HepG2 (cell line): ENCODE measurements around the gene ZDHHC21. TPM values are rescaled to one million over a fixed set of nuclear protein-coding genes. Genes with fewer than 3 reads are reported as not detected.

Experiments
- ATAC-seq: fragments of 200-7000 bp; cut with Tn5 transposase; 3 replicates; pipeline ENCODE4 v1.9.1; 2020; ENCODE audit warnings: mild to moderate bottlenecking, moderate library complexity
- BruUV-seq: library from RNA; stranded (reverse); fragments of 400-500 nt; replicated peaks from 2 replicates; lab custom pipeline; 2021; lab: Mats Ljungman, UMichigan
- CTCF ChIA-PET: fragments of 300-600 bp; formaldehyde crosslinking; extraction: SDS; loops from one replicate; lab custom pipeline; 2021; ENCODE audit warnings: low total read pairs, inconsistent platforms, low intra/inter-chr PET ratio; lab: Yijun Ruan, JAX
- POLR2A ChIA-PET: fragments of 350-600 bp; sonication (Branson Sonifier 250); formaldehyde crosslinking; loops from one replicate; lab custom pipeline; 2020; ENCODE audit warnings: antibody characterized with exemption, inconsistent platforms; lab: Yijun Ruan, JAX
- DNase-seq: peaks from one replicate; pipeline ENCODE4 v3.0.0-alpha.2; 2015; ENCODE audit warnings: low spot score
- FAIRE-seq: peaks from 3 replicates; lab custom pipeline; 2011; peaks lifted over from hg19 to GRCh38; lab: Jason Lieb, UNC
- H2AFZ ChIP-seq: one replicate; pipeline ENCODE4 v1.6.1; 2011; ENCODE audit warnings: low read length, inconsistent platforms
- H3K27ac ChIP-seq: fragments of 300-600 bp; 3 replicates; pipeline ENCODE4 v1.8.0; 2011; ENCODE audit warnings: mixed run types, mild to moderate bottlenecking, mixed read lengths, low read length, inconsistent platforms; ENCODE audit not compliant: insufficient read depth; ENCODE audit errors: extremely low read length
- H3K27me3 ChIP-seq, 2 experiments: fragments of 200-600 bp in 1 of 2; 2 replicates in 1 of 2; 3 replicates in 1 of 2; pipeline versions ENCODE4 v1.6.0 to v1.8.0; 2011; ENCODE audit warnings: low read length in 2 of 2, mild to moderate bottlenecking in 2 of 2, moderate library complexity in 2 of 2, inconsistent platforms in 1 of 2; ENCODE audit not compliant: insufficient read depth in 2 of 2, control insufficient read depth in 1 of 2
- H3K36me3 ChIP-seq, 2 experiments: fragments of 200-600 bp in 1 of 2; replicated peaks in 1 of 2; 2 replicates in 1 of 2; 3 replicates in 1 of 2; pipeline versions ENCODE4 v1.5.1 to v1.8.0; 2011; ENCODE audit warnings: low read length in 2 of 2, inconsistent platforms in 1 of 2; ENCODE audit not compliant: insufficient read depth in 2 of 2, control insufficient read depth in 1 of 2
- H3K4me1 ChIP-seq: 2 replicates; pipeline ENCODE4 v1.5.1; 2012; ENCODE audit warnings: low read length, inconsistent platforms; ENCODE audit not compliant: insufficient read depth
- H3K4me2 ChIP-seq: 2 replicates; pipeline ENCODE4 v1.6.0; 2011; ENCODE audit warnings: low read depth, low read length, inconsistent platforms
- H3K4me3 ChIP-seq, 3 experiments: fragments of 200-600 bp in 1 of 3; sonication (generic), shearing (Covaris generic) in 1 of 3; replicated peaks in 1 of 3; 2 replicates each; pipeline ENCODE4 v1.5.1; 2011 to 2016; ENCODE audit warnings: low read length in 3 of 3, inconsistent platforms in 2 of 3, low read depth in 2 of 3, mild to moderate bottlenecking in 2 of 3, control low read depth in 1 of 3, mixed read lengths in 1 of 3; ENCODE audit not compliant: insufficient read depth in 1 of 3
- H3K79me2 ChIP-seq: one replicate; pipeline ENCODE4 v1.6.1; 2011; ENCODE audit warnings: low read length, inconsistent platforms; ENCODE audit not compliant: insufficient read depth
- H3K9ac ChIP-seq: 2 replicates; pipeline ENCODE4 v1.6.0; 2011; ENCODE audit warnings: mild to moderate bottlenecking, low read depth, low read length, inconsistent platforms; ENCODE audit not compliant: insufficient read depth
- H3K9me3 ChIP-seq: 2 replicates; pipeline ENCODE4 v1.5.1; 2012; ENCODE audit warnings: mild to moderate bottlenecking, low read length
- H4K20me1 ChIP-seq: 2 replicates; pipeline ENCODE4 v1.6.0; 2011; ENCODE audit warnings: inconsistent platforms, mild to moderate bottlenecking, low read length, moderate library complexity; ENCODE audit not compliant: insufficient read depth
- EP300 ChIP-seq, 3 experiments: sonication (generic) in 1 of 3; formaldehyde crosslinking in 1 of 3; IDR thresholded peaks; 2 replicates each; pipeline versions ENCODE4 v1.5.1 to v1.6.1; 2011 to 2020; ENCODE audit warnings: low read depth in 2 of 3, low read length in 2 of 3, borderline replicate concordance in 1 of 3, improper control_type of control experiment in 1 of 3, mild to moderate bottlenecking in 1 of 3, missing genetic modification reagents in 1 of 3, moderate library complexity in 1 of 3
- ETS1 ChIP-seq: sonication (generic); formaldehyde crosslinking; IDR thresholded peaks from 2 replicates; pipeline ENCODE4 v1.4.0; 2020; ENCODE audit warnings: missing genetic modification reagents
- KDM6A ChIP-seq: IDR thresholded peaks from 2 replicates; pipeline ENCODE4 v1.6.1; 2016; ENCODE audit warnings: low read depth
- MLXIP ChIP-seq: sonication (generic); formaldehyde crosslinking; IDR thresholded peaks from 2 replicates; pipeline ENCODE4 v1.9.0; 2021; ENCODE audit warnings: missing genetic modification reagents, borderline replicate concordance
- RBM39 ChIP-seq: fragments of 200-400 bp; formaldehyde crosslinking; IDR thresholded peaks from one replicate; pipeline ENCODE4 v1.6.1; 2018; ENCODE audit warnings: antibody characterized with exemption, mild to moderate bottlenecking, low read depth, low read length; ENCODE audit not compliant: poor library complexity, severe bottlenecking
- SPEN ChIP-seq: sonication (generic); formaldehyde crosslinking; IDR thresholded peaks from 2 replicates; pipeline ENCODE4 v1.5.1; 2020; ENCODE audit warnings: low read depth, mild to moderate bottlenecking, missing genetic modification reagents
- TAF1 ChIP-seq: sonication (generic); formaldehyde crosslinking; IDR thresholded peaks from 2 replicates; pipeline ENCODE4 v1.4.0; 2020; ENCODE audit warnings: missing genetic modification reagents
- TBX3 ChIP-seq: fragments of 450-650 bp; IDR thresholded peaks from 2 replicates; pipeline ENCODE4 v1.6.1; 2017; ENCODE audit warnings: antibody characterized with exemption, mild to moderate bottlenecking, inconsistent platforms, borderline replicate concordance
- ZBTB7B ChIP-seq: sonication (generic); formaldehyde crosslinking; IDR thresholded peaks from 2 replicates; pipeline ENCODE4 v1.4.0; 2020; ENCODE audit warnings: missing genetic modification reagents
- ZFP41 ChIP-seq: sonication (generic); formaldehyde crosslinking; IDR thresholded peaks from 2 replicates; pipeline ENCODE4 v1.4.0; 2020; ENCODE audit warnings: mild to moderate bottlenecking, missing genetic modification reagents, borderline replicate concordance
- ZMAT5 ChIP-seq: sonication (generic); formaldehyde crosslinking; IDR thresholded peaks from 2 replicates; pipeline ENCODE4 v1.5.0; 2020; ENCODE audit warnings: mild to moderate bottlenecking, low read depth, missing genetic modification reagents, borderline replicate concordance
- ZNF232 ChIP-seq: sonication (generic); formaldehyde crosslinking; IDR thresholded peaks from 2 replicates; pipeline ENCODE4 v1.4.0; 2020; ENCODE audit warnings: missing genetic modification reagents, borderline replicate concordance
- ZNF33A ChIP-seq: sonication (generic); formaldehyde crosslinking; IDR thresholded peaks from 2 replicates; pipeline ENCODE4 v1.5.1; 2020; ENCODE audit warnings: missing genetic modification reagents, mild to moderate bottlenecking, moderate library complexity, borderline replicate concordance
- ZNF713 ChIP-seq: sonication (generic); formaldehyde crosslinking; IDR thresholded peaks from 2 replicates; pipeline ENCODE4 v1.4.0; 2020; ENCODE audit warnings: mild to moderate bottlenecking, missing genetic modification reagents
- ZNF891 ChIP-seq: sonication (generic); formaldehyde crosslinking; IDR thresholded peaks from 2 replicates; pipeline ENCODE4 v1.5.0; 2020; ENCODE audit warnings: mild to moderate bottlenecking, missing genetic modification reagents
- WGBS: methylation state at CpG from one replicate; pipeline ENCODE4 v1.1.6; 2017; ENCODE audit warnings: low lambda C conversion rate; 5-methylcytosine and 5-hydroxymethylcytosine counted together
- in situ Hi-C: cut with HindIII; loops from 2 replicates; pipeline ENCODE4 v1.10.0; 2017; ENCODE audit warnings: low pct_unique_long_range_greater_than_20kb; ENCODE audit not compliant: extremely low pct_ligation_motif_present
- intact Hi-C: fragments of 100-400 bp; cut with micrococcal nuclease; formaldehyde crosslinking; loops from one replicate; pipeline ENCODE4 v1.10.0; 2022; ENCODE audit not compliant: unreplicated experiment
- polyA plus RNA-seq, 8 experiments: library from polyadenylated mRNA; depleted of rRNA in 3 of 8; stranded (reverse) in 7 of 8; unstranded in 1 of 8; fragments of >200 nt; fragmentation: Illumina TruSeq in 4 of 8; extraction: Trizol in 4 of 8; gene quantifications; 2 replicates each; pipeline versions ENCODE4 v1.2.1 to v1.2.3, GENCODE V29; 2011 to 2016; ENCODE audit warnings: low read depth in 4 of 8, missing spikeins in 1 of 8, mixed read lengths in 1 of 8; ENCODE audit not compliant: insufficient read depth in 1 of 8
- total RNA-seq, 5 experiments: library from RNA; depleted of rRNA; stranded (reverse); fragments of >200 nt; fragmentation: Illumina TruSeq; extraction: Trizol; gene quantifications; 2 replicates each; pipeline ENCODE4 v1.2.3, GENCODE V29; 2016; ENCODE audit warnings: low read depth in 1 of 5
- TF ChIP-seq, protein P1 (sequence below): sonication (generic); formaldehyde crosslinking; IDR thresholded peaks from 2 replicates; pipeline ENCODE4 v1.8.0; 2022; ENCODE audit warnings: mild to moderate bottlenecking, missing genetic modification reagents, borderline replicate concordance

Gene ZDHHC21
- total and polyA plus RNA-seq, 2 of the 13 experiments (the other 11 are each of a cell fraction or from before 2014, with no cell fraction given): 2.4 to 3.7 TPM

GRCh38 chr9:14706530-14707140 is 13.4 kb upstream of the ZDHHC21 start:
- intact Hi-C loops: no loop called here
- in situ Hi-C loops: no loop called here
- H3K27ac ChIP-seq: no peak overlapping the region
- TF ChIP-seq ZNF891: no peak
- no peak for TF ChIP-seq SPEN (CRISPR knock-in tag)
- no peak for TF ChIP-seq KDM6A
- no peak for TF ChIP-seq ETS1 (CRISPR knock-in tag)
- no peak for TF ChIP-seq ZNF33A (CRISPR knock-in tag)
- no peak for TF ChIP-seq ZBTB7B
- TF ChIP-seq RBM39: no peak
- TF ChIP-seq ZNF713 (CRISPR knock-in tag): no peak
- TF ChIP-seq ZMAT5: no peak
- TF ChIP-seq TAF1 (CRISPR knock-in tag): no peak
- TF ChIP-seq TBX3: no peak
- TF ChIP-seq, protein P1, sequence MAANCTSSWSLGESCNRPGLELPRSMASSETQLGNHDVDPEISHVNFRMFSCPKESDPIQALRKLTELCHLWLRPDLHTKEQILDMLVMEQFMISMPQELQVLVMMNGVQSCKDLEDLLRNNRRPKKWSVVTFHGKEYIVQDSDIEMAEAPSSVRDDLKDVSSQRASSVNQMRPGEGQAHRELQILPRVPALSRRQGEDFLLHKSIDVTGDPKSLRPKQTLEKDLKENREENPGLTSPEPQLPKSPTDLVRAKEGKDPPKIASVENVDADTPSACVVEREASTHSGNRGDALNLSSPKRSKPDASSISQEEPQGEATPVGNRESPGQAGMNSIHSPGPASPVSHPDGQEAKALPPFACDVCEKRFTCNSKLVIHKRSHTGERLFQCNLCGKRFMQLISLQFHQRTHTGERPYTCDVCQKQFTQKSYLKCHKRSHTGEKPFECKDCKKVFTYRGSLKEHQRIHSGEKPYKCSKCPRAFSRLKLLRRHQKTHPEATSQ (CRISPR knock-in tag): no peak
- TF ChIP-seq EP300 (IDR thresholded peaks at IDR 0.05; ENCODE audit: low read depth in 2 of 2, low read length in 2 of 2): no peak
- no peak for TF ChIP-seq EP300 (CRISPR knock-in tag; IDR thresholded peaks at IDR 0.05; ENCODE audit: borderline replicate concordance)
- no peak for TF ChIP-seq ZFP41 (CRISPR knock-in tag)
- TF ChIP-seq ZNF232: no peak
- TF ChIP-seq MLXIP (CRISPR knock-in tag): no peak
- TF ChIP-seq, all 625 proteins: peak for 0
- H3K36me3 ChIP-seq: no peaks in the 10 kb centered on the region
- no peak overlapping the region for H2AFZ ChIP-seq
- FAIRE-seq: no peak
- CTCF ChIA-PET: no interaction called here
- no peak overlapping the region for H3K4me3 ChIP-seq
- H3K27me3 ChIP-seq: no peaks in the 10 kb centered on the region
- H3K79me2 ChIP-seq: no peaks in the 10 kb centered on the region
- no peak overlapping the region for H3K9ac ChIP-seq
- no peak for DNase-seq
- no peak overlapping the region for H3K4me2 ChIP-seq
- no TSS peak for BruUV-seq
- POLR2A ChIA-PET: no interaction called here
- H3K9me3 ChIP-seq: peaks cover 20% of the 10 kb centered on the region; the same call in 1 of the 2 replicates
- WGBS: 57% methylated on average over 5 of the region's 5 CpGs
- no peak for ATAC-seq
- no peaks in the 10 kb centered on the region for H3K4me1 ChIP-seq
- H4K20me1 ChIP-seq: no peaks in the 10 kb centered on the region
